Bone marrow (tissue), 2 donors: ENCODE measurements around the gene EXOSC2.

Experiments
- DNase-seq, 2 donors: peaks; one replicate each; lab custom pipeline; 2025; lab: John Stamatoyannopoulos, UW

EXOSC2 gene

DNA sequence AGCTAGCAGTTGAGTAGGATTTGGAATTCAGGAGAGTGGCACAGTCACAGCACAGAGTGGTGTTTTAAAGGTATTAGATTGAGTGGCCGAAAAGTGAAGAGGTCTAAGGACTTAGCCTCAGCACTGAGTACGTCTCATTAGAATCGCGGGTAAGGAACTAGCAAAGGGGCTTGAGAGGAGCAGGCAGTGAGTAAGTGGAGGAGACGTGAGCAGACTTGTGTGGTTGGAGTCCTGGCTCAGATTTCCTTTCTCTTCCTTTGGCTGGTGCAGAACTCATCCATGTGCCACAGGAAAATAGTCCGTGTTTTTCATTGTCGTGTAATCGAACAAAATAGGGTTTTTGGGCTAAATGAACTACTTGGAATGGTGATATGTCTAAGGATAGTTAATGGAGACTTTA is 3.4 kb downstream of the EXOSC2 start:
- no peak for DNase-seq

DNA sequence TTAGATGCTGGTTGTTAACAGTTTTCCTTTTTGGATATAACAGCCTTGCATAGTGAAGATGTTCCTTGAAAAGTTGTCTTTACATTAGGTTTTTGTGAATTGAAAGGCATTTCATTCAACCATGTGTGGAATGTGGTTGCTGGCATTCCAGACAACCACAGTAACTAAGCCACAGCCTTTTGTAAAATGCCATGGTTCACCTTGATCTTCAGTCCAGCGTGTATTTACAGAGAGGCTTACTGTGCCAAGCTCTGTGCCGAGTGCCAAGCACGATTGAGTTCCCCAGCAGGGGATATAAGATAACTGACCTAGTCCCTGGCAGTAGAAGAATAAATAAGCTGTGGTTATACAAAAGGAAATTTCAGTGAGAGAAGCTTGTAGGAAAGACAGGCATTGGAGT is 4.9 kb downstream of the EXOSC2 start:
- no peak for DNase-seq

- DNase-seq, result no peak
Measured at GRCh38 chr9:130699047-130699446, 5.5 kb downstream of the EXOSC2 start.

DNA sequence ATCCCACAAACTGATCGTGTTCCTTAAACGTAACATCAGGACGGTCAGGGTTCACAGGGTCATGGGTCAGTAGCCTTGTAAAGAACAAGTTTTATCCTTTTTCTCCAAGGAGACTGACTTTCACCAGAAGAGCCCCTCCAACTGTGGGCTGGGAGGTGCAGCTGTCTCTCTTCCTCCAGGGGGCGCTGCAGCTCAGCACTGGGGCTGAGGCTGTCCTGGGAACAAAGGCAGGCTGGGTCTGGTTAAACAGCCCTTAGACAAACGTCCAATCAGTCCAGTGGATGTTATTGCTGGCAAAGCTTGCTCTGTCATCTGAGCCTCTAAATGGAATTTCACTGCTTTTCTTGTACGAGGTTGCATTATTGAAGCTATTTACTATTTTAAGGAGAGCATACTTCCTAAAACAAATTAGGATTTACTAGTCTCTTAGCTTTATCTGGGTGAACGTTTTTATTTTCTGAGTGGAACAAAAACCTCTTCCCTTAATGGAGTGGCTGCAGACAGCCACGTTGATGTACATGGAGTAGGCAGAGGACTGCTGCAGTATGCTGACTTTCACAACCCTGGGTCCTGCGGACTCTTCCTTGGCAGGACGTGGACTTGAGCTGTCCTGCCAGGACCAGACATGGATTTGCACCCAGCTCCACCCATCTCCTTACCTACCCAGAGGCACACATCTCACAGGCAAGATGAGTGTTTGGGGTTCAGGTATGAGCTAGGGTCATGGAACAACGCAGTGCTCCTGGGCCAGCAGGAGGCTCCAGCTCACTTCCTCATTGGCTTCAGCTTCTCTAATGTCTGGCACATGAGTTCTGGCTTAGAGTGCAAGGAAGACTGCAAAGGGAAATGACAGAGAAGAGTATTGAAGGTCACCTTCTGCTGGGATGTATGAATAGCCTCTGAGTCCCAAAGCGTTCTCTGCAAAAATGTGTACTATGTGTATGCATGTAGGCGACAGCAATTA is 7.8 kb downstream of the EXOSC2 start:
- peak; percentile 9 to 46 for DNase-seq

DNA sequence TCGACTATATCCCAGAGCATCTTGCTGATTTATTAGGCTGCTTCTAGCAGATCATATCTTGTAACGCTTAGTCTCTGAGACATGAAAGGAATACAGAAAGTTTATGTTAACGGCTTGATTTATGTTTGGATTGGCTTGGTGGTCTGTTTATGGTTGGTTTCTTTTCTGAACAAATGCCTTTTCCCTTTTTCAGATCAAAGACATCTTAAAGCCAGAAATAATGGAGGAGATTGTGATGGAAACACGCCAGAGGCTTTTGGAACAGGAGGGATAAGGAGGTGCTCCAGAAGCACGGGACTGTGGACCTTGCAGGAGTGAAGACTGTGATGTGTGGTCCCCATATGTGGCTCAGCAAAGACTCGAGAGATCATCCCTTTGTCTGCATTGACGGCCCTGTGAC is 9.9 kb downstream of the EXOSC2 start:
- DNase-seq, result no peak

DNA sequence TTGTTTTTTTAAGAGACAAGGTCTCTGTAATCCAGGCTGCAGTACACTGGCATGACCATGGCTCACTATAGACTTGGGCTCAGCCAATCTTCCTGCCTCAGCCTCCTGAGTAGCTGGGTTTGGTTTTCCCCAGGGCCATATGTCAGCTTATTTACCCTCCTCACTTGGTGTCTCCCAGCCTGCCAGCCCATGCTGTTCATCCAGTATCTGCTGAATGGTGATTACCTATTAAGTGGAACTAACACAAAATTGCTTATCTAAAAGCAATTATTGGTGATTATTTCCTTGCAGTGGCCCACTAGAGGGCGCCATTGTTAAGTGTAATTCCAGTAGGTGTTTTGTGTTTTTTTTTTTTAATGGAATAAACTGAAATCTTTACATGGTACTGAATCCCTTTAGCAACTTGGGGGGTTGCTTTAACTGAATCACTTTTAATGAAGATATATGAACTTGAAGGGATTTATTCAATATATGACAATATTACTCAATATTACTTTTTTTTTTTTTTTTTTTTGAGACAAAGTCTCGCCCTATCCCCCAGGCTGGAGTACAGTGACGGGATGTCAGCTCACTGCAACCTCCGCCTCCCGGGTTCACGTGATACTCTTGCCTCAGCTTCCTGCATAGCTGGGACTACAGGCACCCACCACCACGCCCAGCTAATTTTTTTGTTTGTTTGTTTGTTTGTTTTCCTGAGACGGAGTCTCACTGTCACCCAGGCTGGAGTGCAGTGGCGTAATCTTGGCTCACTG is 13.8 kb downstream of the EXOSC2 start:
- peak; percentile 24 to 32 for DNase-seq

DNA sequence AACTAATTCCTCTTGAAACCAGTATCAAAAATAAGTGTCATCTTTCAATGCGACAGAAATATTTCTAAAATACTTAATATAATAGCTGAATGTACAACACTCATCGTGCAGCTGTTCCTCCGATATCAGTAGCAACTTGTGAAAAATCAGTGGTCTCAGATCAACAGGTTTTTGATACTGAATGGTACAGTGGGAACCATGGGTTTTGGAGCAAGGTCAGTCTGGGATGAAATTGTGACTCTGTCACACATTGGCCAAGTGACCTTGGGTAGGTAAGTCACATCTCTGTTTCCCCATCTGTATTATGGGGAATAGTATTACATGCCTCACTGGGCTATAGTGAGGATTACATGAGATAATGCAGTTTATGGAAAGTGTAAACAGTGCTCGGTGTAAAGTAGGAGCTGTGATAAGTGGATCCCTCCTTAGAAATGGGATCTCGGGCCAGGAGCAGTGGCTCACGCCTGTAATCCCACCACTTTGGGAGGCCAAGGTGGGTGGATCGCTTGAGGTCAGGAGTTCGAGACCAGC is 17.3 kb downstream of the EXOSC2 start:
- no peak for DNase-seq

DNA sequence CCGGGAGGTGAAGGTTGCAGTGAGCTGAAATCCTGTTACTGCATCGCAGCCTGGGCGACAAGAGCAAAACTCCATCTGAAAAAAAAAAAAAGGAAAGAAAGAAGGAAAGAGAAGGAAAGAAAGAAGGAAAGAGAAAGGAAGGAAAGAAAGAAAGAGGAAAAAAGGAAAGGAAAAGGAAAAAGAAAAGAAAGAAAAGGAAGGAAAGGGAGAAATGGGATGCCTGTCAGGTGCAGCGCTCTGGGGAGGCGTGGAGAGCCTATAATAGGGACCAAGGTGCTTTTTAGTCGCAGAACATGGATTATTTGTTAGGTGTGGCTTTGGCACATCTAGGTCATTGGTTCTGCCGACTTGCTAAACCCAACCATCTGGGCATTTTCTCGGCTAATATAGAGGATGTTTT is 17.9 kb downstream of the EXOSC2 start:
- no peak for DNase-seq

DNA sequence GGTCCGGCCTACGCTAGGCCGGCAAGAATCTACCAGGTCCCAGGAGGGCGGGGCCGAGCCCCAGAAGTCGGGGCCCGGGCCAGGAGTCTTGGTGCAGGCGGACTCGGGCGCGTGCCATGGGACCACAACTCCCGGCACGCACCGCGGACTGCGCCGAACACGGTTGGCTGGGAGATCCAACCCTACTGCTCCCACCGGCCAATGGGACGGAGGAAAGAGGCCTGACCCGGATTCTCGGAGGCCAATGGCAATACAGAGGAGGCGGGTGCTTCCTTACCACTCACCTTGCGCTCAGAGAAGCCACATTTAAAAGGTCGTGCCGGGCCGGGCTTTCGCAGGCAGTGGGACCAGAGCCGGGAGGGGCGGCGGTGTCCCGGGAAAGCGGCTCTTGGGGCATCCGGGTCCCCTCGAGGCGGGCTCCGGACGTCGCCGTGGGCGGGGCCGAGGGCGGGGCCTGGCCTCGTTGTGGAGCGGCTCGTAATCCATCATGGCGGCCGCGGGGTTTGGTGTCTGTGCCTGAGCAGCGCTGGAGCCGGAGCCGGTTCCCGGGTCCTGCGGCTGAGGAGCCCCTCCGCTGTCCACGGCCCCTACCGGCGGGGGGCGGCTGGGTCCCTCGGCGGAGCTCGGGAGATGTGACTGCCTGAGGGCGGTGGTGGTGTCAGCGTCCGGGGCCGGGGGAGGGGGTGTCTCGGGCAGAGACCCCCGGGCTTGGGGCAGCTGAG is 19.1 kb downstream of the EXOSC2 start:
- peak; percentile 90 to 95 for DNase-seq

- peak in 1 of 2 donors; percentile 16 for DNase-seq
Measured at GRCh38 chr9:130713286-130713960, 19.8 kb downstream of the EXOSC2 start.

DNA sequence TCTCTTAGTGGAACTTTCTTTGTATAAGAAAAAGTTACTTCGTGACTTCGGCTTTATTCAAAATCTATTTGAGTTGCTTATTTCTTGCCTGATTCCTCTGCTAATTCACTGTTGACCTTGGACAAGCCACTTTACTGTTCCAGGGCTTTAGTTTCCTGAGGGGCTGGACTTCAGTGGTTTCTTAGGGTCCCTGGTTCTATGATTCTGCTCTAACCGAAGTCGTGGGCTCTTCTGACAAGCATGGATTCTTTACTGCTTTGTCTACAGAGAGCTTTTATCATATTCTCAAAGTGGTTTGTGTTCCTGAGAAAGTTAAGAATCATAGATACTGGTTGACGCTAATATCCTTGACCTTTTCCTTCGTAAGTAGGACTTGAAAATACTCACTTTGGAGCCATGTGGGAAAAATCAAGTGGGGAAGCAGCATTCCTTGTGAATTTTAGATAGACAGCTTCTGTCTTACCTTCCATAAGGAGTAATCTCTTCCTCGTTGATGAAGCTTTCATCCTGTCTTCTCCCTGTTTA is 21.1 kb downstream of the EXOSC2 start:
- DNase-seq, result no peak

DNA sequence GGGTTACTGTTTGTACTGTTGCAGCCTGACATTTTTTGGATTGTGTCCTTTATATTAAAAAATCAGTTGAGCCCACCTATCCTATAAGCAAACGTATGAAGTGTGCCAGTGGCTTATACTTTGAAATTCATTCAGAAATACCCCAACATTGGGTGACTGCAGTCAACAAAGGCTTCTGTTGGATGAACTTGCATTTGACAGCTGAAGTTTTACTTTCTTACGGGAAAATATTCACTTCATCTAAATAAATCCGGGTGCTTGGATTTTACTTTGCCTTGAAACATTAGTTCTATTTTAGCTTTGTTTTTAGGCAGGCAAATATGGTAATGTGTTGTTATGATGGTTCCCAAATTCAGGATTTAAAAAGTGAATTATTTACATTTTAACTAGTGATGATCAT is 21.7 kb downstream of the EXOSC2 start:
- DNase-seq, result no peak

DNA sequence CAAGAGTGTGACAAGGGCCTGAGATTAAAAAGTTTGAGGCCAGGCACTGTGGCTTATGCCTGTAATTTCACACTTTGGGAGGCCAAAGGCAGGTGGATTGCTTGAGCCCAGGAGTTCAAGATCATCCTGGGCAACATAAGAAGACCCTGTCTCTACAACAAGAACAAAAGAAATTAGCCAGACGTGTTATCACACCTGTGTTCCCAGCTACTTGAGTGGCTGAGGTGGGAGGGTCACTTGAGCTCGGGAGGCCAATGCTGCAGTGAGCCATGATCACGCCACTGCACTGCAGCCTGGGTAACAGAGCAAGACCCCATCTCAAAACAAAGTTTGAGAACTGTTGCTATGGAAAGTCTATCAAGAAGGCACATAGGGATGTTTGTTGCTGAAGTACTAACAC is 25.0 kb downstream of the EXOSC2 start:
- no peak for DNase-seq

GRCh38 chr9:130720762-130721161 is 27.2 kb downstream of the EXOSC2 start:
- DNase-seq, result no peak

DNA sequence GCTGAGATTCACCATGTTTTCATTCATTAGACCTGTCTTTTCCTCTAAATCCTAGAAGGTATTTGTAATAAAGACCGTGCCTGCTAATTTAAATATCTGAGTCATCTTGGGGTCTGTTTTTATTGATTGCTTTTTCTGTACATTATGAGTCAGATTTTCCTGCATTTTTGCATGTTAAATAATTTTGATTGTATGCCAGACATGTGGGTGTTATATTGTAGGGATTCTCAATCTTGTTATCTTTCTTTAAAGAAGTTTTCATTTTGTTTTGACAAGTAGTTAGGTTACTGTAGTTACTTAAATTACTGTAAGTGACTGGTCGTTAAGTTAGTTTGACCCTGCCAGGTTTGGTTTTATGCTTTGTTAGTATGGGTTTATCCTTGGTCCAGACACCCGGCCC is 35.1 kb downstream of the EXOSC2 start:
- DNase-seq, result no peak

- no peak for DNase-seq
Measured at GRCh38 chr9:130729145-130729544, 35.6 kb downstream of the EXOSC2 start.

DNA sequence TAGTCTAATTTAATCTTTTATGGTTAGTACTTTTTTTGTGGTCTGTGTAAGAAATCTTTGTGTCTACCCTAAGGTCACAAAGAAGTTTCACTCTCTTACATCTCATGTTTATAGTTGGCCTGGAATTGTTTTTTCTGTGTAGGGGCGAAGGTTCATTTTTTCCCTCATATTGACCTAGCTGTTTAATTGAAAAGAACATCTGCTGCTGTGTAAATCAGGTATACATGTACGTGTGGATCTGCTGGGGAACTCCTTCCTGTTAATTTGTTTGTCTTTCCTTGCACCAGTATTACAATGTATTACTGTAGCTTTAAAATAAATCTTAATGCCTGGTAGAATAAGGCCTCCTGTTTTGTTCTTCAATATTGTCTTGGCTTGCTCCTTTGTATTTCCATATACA is 37.8 kb downstream of the EXOSC2 start:
- no peak for DNase-seq

DNA sequence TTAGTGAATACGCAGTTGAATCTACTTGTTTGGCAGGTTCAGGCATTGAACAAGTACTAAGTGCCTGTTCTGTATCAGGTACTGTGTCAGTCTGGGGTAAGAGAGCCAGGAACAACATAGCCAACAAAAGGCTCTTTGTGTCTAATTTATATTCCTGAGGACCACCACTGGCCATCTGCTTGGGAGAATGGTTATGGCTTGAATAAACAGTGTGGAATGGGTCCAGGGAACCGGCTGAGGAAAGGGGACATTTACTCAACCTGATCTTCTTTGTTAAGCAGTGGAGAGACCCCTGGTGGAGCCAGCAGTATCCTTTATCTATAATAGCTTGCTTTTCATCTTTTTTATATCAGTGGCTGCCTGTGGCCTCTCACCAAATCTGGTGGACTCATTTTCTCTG is 38.6 kb downstream of the EXOSC2 start:
- DNase-seq, result no peak

DNA sequence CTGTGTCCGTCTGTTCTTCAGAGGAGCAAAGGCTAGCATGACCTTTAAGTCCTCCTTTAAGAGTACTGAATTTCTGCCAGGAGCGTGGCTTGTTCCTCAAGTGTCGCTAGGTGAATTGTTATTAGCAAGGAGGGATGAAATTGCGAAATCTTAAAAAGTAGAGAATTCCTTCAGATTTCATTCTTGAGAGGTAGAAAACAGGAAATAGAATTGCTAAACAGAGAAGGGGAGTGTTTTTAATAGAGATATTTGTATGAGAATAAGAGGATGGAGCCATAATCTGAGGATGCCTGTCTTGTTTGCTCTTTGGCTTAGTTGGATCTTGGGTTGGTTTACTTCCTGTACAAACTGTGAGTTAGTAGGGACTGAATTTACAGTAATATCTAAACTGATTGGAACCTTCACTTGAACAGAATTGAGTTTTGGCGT is 39.2 kb downstream of the EXOSC2 start:
- no peak for DNase-seq

GRCh38 chr9:130735566-130735965 is 42.0 kb downstream of the EXOSC2 start:
- DNase-seq, result no peak

DNA sequence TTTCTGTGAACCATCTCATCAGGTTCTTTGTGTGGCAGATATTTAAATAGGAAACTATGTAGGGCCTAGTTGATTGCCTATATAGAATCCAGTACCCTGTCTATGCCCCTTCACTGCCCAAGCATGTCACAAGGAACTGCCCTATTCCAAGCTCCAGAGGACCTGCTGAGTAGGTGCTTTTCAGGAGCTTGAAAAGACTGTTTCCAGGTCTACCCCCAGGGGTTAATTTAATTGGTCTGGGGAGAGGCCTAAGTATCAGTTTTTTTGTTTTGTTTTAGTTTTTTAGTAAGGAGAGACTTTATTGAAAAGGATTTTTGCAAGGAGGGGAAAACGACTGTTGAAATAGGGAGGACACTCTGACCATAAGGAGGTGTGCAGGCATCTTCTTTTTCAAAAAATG is 43.3 kb downstream of the EXOSC2 start:
- DNase-seq, result no peak
